GM18870 (cell line): ENCODE data around the gene ANKRD31.
"Not testable (repeated sequence)": the region's sequence is repeated elsewhere in the genome, so short reads cannot be mapped to it uniquely, and the experiment has no call there.

Source experiments
- ATAC-seq: cut with Tn5 transposase; IDR thresholded peaks from one replicate; pipeline ENCODE4 v1.9.1; 2021; ENCODE audit warnings: moderate library complexity; ENCODE audit not compliant: unreplicated experiment

Gene ANKRD31

GRCh38 chr5:75152860-75153259 is 83.8 kb downstream of the ANKRD31 start:
- ATAC-seq = no peak

GRCh38 chr5:75148051-75148450 is 88.6 kb downstream of the ANKRD31 start:
- ATAC-seq = no peak

GRCh38 chr5:75142566-75143136 is 94.0 kb downstream of the ANKRD31 start:
- no peak for ATAC-seq

- no peak for ATAC-seq
Measured at GRCh38 chr5:75140277-75140676, 96.4 kb downstream of the ANKRD31 start.

- no peak for ATAC-seq
Measured at GRCh38 chr5:75138689-75139088, 98.0 kb downstream of the ANKRD31 start.

GRCh38 chr5:75130818-75131349 is 105.8 kb downstream of the ANKRD31 start:
- ATAC-seq = no peak

GRCh38 chr5:75116856-75117255 is 119.8 kb downstream of the ANKRD31 start:
- ATAC-seq = no peak

GRCh38 chr5:75114311-75114710 is 122.4 kb downstream of the ANKRD31 start:
- not testable (repeated sequence) for ATAC-seq

GRCh38 chr5:75113354-75114113 is 123.1 kb downstream of the ANKRD31 start:
- no peak for ATAC-seq

- no peak for ATAC-seq
Measured at GRCh38 chr5:75108931-75109596, 127.6 kb downstream of the ANKRD31 start.

GRCh38 chr5:75108515-75108914 is 128.2 kb downstream of the ANKRD31 start:
- ATAC-seq = no peak

- ATAC-seq = not testable (repeated sequence)
Measured at GRCh38 chr5:75095956-75096355, 140.7 kb downstream of the ANKRD31 start.

GRCh38 chr5:75091597-75091996 is 145.1 kb downstream of the ANKRD31 start:
- no peak for ATAC-seq

- no peak for ATAC-seq
Measured at GRCh38 chr5:75089662-75090061, 147.0 kb downstream of the ANKRD31 start.

GRCh38 chr5:75089137-75089536 is 147.5 kb downstream of the ANKRD31 start:
- no peak for ATAC-seq

- ATAC-seq = no peak
Measured at GRCh38 chr5:75088648-75089047, 148.0 kb downstream of the ANKRD31 start.

GRCh38 chr5:75081510-75081909 is 155.2 kb downstream of the ANKRD31 start:
- no peak for ATAC-seq

- ATAC-seq = not testable (repeated sequence)
Measured at GRCh38 chr5:75079346-75079745, 157.3 kb downstream of the ANKRD31 start.

- no peak for ATAC-seq
Measured at GRCh38 chr5:75078027-75078426, 158.7 kb downstream of the ANKRD31 start.

GRCh38 chr5:75072061-75072460 is 164.6 kb downstream of the ANKRD31 start:
- ATAC-seq = no peak

- ATAC-seq = no peak
Measured at GRCh38 chr5:75071100-75071499, 165.6 kb downstream of the ANKRD31 start.

GRCh38 chr5:75067434-75067833 is 169.2 kb downstream of the ANKRD31 start:
- ATAC-seq = no peak
